OCI-LY7 (cell line): Measurements from ENCODE around the gene MCF2L2. TPM values are rescaled to one million over a fixed set of nuclear protein-coding genes. Genes with fewer than 3 reads are reported as not detected.

Experiments used
- BruUV-seq: library from RNA; stranded (reverse); fragments of 400-500 nt; replicated peaks from 2 replicates; lab custom pipeline; 2021; lab: Mats Ljungman, UMichigan
- CTCF ChIA-PET: fragments of 300-600 bp; sonication (Branson Sonifier 250); formaldehyde crosslinking; loops from one replicate; lab custom pipeline; 2022; ENCODE audit warnings: antibody characterized with exemption; ENCODE audit not compliant: unreplicated experiment; lab: Charles Lee
- POLR2A ChIA-PET: fragments of 300-600 bp; sonication (Branson Sonifier 250); formaldehyde crosslinking; loops from one replicate; lab custom pipeline; 2022; ENCODE audit warnings: antibody characterized with exemption; lab: Charles Lee
- DNase-seq: peaks from one replicate; pipeline ENCODE4 v3.0.0-alpha.2; 2015; ENCODE audit warnings: low spot score
- H2AFZ ChIP-seq: fragments of 200-600 bp; sonication (generic), shearing (Covaris generic); 2 replicates; pipeline ENCODE4 v1.6.1; 2014; ENCODE audit warnings: mild to moderate bottlenecking, antibody characterized with exemption, low read length, moderate library complexity
- H3K27ac ChIP-seq: fragments of 200-600 bp; sonication (generic); 2 replicates; pipeline ENCODE4 v1.5.1; 2014; ENCODE audit warnings: mixed run types, low read depth, mild to moderate bottlenecking, moderate library complexity, low read length, inconsistent platforms; ENCODE audit not compliant: poor library complexity, severe bottlenecking
- H3K36me3 ChIP-seq: fragments of 200-600 bp; sonication (generic); 2 replicates; pipeline ENCODE4 v1.6.1; 2014; ENCODE audit warnings: mild to moderate bottlenecking, antibody characterized with exemption, low read length, moderate library complexity, mixed read lengths; ENCODE audit not compliant: insufficient read depth
- H3K4me1 ChIP-seq: fragments of 200-600 bp; sonication (generic); 2 replicates; pipeline ENCODE4 v1.5.1; 2014; ENCODE audit warnings: mild to moderate bottlenecking, low read length; ENCODE audit not compliant: insufficient read depth, poor library complexity, severe bottlenecking
- H3K4me2 ChIP-seq: fragments of 200-600 bp; sonication (generic); 2 replicates; pipeline ENCODE4 v1.6.1; 2014; ENCODE audit warnings: mild to moderate bottlenecking, low read length
- H3K4me3 ChIP-seq: fragments of 200-600 bp; sonication (generic); 2 replicates; pipeline ENCODE4 v1.5.1; 2014; ENCODE audit warnings: mild to moderate bottlenecking, low read depth, low read length; ENCODE audit not compliant: poor library complexity, severe bottlenecking
- H3K79me2 ChIP-seq: fragments of 200-600 bp; sonication (generic); 2 replicates; pipeline ENCODE4 v1.6.1; 2016; ENCODE audit warnings: low read depth, mild to moderate bottlenecking, low read length, moderate library complexity, mixed read lengths; ENCODE audit not compliant: insufficient read depth
- H3K9me2 ChIP-seq: fragments of 200-600 bp; sonication (generic); 2 replicates; pipeline ENCODE4 v1.6.1; 2016; ENCODE audit warnings: mild to moderate bottlenecking, low read length, mixed read lengths; ENCODE audit not compliant: insufficient read depth
- H3K9me3 ChIP-seq: fragments of 200-600 bp; sonication (generic); 2 replicates; pipeline ENCODE4 v1.6.1; 2014; ENCODE audit warnings: mild to moderate bottlenecking, mixed run types, low read length, mixed read lengths
- H4K20me1 ChIP-seq: fragments of 200-600 bp; sonication (generic); 2 replicates; pipeline ENCODE4 v1.6.1; 2014; ENCODE audit warnings: mild to moderate bottlenecking, antibody characterized with exemption, low read length, moderate library complexity, mixed read lengths; ENCODE audit not compliant: insufficient read depth
- CTCF ChIP-seq: fragments of 200-600 bp; sonication (generic); conservative IDR thresholded peaks from 2 replicates; pipeline ENCODE4 v1.5.1; 2014; ENCODE audit warnings: mild to moderate bottlenecking, antibody characterized with exemption, low read length, moderate library complexity, mixed read lengths
- EZH2phosphoT487 ChIP-seq: fragments of 200-600 bp; sonication (generic); IDR thresholded peaks from 2 replicates; pipeline ENCODE4 v1.6.1; 2018; ENCODE audit warnings: low read depth, borderline replicate concordance, mild to moderate bottlenecking, mixed run types, antibody characterized with exemption, low read length, moderate library complexity, mixed read lengths
- intact Hi-C: fragments of 100-400 bp; cut with micrococcal nuclease; formaldehyde crosslinking; loops from one replicate; pipeline ENCODE4 v1.10.0; 2022; ENCODE audit not compliant: unreplicated experiment
- total RNA-seq, 2 experiments: library from RNA; depleted of rRNA in 1 of 2; stranded (reverse); fragments of >200 nt in 1 of 2; shearing (Covaris generic) in 1 of 2; gene quantifications; 2 replicates each; pipeline ENCODE4 v1.2.3, GENCODE V29; 2014 to 2022

MCF2L2 gene
- total RNA-seq, 2 experiments from 2014 or later = 6.6 to 8.0 TPM

- H3K79me2 ChIP-seq = no peaks in the 10 kb centered on the region
- intact Hi-C loops = no loop called here
- H3K4me3 ChIP-seq = no peak overlapping the region
- no peak overlapping the region for H3K4me2 ChIP-seq
- H3K27ac ChIP-seq = no peak overlapping the region
- POLR2A ChIA-PET = interaction anchor here (0.7 to 1.4 kb wide), 3 partner anchors 8 to 68 kb away, joined by 4 to 7 read pairs (median 5); no protein-coding TSS in a partner anchor
- peaks cover 17% of the 10 kb centered on the region for H3K4me1 ChIP-seq
- peaks cover 21% of the 10 kb centered on the region for H3K9me3 ChIP-seq
- H4K20me1 ChIP-seq = no peaks in the 10 kb centered on the region
- H3K9me2 ChIP-seq = no peaks in the 10 kb centered on the region
- no TSS peak for BruUV-seq
- no peak overlapping the region for H2AFZ ChIP-seq
- no peaks in the 10 kb centered on the region for H3K36me3 ChIP-seq
- CTCF ChIA-PET = no interaction called here
- DNase-seq = no peak
- TF ChIP-seq EZH2phosphoT487 = no peak
- no peak for TF ChIP-seq CTCF
Measured at GRCh38 chr3:183439515-183439914, 11.1 kb upstream of the MCF2L2 start.

GRCh38 chr3:183438735-183439134 lies 10.3 kb upstream of the MCF2L2 start:
- H2AFZ ChIP-seq = no peak overlapping the region
- intact Hi-C loops = no loop called here
- no peaks in the 10 kb centered on the region for H4K20me1 ChIP-seq
- no peaks in the 10 kb centered on the region for H3K79me2 ChIP-seq
- H3K36me3 ChIP-seq = no peaks in the 10 kb centered on the region
- POLR2A ChIA-PET = interaction anchor here (0.6 to 0.8 kb wide), 2 partner anchors 11 to 28 kb away, joined by 3 read pairs; no protein-coding TSS in a partner anchor
- peaks cover 13% of the 10 kb centered on the region for H3K9me3 ChIP-seq
- peaks cover 17% of the 10 kb centered on the region for H3K4me1 ChIP-seq
- CTCF ChIA-PET = no interaction called here
- no peak for DNase-seq
- H3K9me2 ChIP-seq = no peaks in the 10 kb centered on the region
- no peak overlapping the region for H3K27ac ChIP-seq
- no peak for TF ChIP-seq CTCF
- no peak for TF ChIP-seq EZH2phosphoT487
- no peak overlapping the region for H3K4me3 ChIP-seq
- no TSS peak for BruUV-seq
- H3K4me2 ChIP-seq = no peak overlapping the region

GRCh38 chr3:183437666-183438564 lies 9.5 kb upstream of the MCF2L2 start:
- no peak for DNase-seq
- CTCF ChIA-PET = no interaction called here
- Histone ChIP-seq H4K20me1 (no peaks in the 10 kb centered on the region), H3K4me1 (peaks cover 17% of the 10 kb centered on the region), H3K9me3 (peaks cover 5% of the 10 kb centered on the region), H3K4me3 (no peak overlapping the region), H3K79me2 (no peaks in the 10 kb centered on the region), H3K9me2 (no peaks in the 10 kb centered on the region), H2AFZ (0 out of 2 replicates have a peak overlapping the region, but pooled peaks have one; percentile 9), H3K36me3 (no peaks in the 10 kb centered on the region), H3K4me2 (no peak overlapping the region), H3K27ac (no peak overlapping the region)
- intact Hi-C loops = no loop called here
- TF ChIP-seq CTCF (no peak), EZH2phosphoT487 (no peak)
- POLR2A ChIA-PET = interaction anchor here (0.6 to 0.8 kb wide), 3 partner anchors 10 to 154 kb away, joined by 3 read pairs; no protein-coding TSS in a partner anchor
- BruUV-seq = no TSS peak
